Measurements from ENCODE around the gene PLA2G2F.

PLA2G2F gene, protein sequence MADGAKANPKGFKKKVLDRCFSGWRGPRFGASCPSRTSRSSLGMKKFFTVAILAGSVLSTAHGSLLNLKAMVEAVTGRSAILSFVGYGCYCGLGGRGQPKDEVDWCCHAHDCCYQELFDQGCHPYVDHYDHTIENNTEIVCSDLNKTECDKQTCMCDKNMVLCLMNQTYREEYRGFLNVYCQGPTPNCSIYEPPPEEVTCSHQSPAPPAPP

DNA sequence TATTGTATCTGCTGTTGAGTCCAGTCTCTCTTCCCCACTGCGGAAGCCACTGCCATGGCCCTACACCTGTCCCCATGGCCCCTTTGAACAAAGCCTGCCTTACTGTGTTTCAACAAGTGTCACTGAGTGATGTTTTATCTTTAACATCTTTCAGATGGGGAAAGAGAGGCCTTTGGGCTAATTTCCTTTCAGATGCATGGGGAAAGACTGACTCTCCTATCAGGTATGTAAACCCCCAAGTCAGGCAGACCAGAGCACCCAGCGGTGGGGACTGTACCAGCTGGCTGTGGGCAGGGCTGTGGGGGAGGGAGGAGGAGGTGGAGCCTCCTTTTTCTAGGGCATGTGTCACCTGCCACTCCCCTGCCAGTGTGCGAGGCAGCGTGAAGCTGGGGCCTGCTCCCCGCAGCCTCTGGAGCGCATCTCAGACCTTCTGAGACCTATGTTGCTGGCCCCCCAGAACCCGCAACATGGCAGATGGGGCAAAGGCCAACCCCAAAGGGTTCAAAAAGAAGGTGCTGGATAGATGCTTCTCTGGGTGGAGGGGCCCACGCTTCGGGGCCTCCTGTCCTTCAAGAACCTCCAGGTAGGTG, at the start of gene PLA2G2F:
Gene PLA2G2F, plus strand, starts transcription at position 363 of the 590 bp plus-strand sequence. Its CDS starts 105 bp downstream, at position 468.
- DNase-seq (ENCODE audit: low read depth): no peak

DNA sequence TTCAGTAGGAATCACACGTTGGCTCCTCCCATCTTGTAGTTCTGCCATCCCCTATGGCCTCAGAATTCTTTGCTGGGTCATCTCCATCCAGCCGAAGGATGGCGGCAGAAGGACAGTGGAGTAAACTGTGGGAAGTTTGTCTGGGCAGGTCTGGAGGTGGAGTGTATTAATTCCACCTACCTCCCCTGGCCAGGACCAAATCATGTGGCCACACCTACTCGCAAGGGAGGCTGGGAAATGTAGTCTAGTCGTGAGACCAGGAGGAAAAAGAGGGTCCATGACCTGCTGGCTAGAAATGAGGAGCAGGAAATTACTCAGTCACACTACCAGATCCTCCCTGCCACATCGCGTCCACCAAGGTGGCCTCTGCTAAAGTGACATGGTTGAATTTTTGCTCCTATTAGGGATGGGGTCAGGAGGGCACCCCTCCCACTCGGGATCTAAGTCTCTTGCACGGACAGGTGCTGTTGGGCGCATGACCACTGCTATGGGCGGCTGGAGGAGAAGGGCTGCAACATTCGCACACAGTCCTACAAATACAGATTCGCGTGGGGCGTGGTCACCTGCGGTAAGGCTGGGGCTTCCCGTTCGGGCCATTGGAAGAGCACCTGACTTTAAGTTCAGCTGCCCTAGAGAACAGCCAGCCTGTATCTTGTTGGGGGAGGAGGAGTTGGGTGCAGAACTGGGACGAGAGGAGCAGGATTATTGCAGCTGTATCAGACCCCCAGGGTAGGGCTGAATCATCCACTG, 49.6 kb upstream of the PLA2G2F start:
- DNase-seq (ENCODE audit: low read depth): no peak

DNA sequence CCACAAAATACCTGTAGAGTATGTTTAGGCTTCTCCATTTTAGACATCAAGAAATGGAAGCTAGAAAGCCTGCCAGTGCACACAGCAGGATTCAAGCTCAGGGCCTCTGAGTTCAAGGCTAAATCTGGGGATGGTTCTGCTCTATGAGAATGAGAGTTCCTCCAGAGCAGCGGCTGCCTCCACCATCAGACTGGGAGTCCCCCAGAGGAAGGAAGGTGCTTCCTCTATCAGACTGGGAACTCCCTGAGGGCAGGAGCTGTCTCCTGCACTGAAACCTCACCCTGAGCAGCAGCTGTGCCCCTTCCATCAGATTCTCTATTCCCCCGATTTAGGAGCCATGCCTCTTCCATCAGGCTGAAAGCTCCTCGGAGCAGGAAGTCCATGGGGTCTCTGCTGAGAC, 49.0 kb upstream of the PLA2G2F start:
- DNase-seq (ENCODE audit: low read depth): no peak

DNA sequence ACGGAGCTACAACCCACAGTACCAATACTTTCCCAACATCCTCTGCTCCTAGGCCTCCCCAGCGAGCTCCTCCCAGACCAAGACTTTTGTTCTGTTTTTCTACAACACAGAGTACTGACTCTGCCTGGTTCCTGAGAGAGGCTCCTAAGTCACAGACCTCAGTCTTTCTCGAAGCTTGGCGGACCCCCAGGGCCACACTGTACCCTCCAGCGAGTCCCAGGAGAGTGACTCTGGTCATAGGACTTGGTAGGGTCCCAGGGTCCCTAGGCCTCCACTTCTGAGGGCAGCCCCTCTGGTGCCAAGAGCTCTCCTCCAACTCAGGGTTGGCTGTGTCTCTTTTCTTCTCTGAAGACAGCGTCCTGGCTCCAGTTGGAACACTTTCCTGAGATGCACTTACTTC, 48.5 kb upstream of the PLA2G2F start:
- no peak for DNase-seq (ENCODE audit: low read depth)

DNA sequence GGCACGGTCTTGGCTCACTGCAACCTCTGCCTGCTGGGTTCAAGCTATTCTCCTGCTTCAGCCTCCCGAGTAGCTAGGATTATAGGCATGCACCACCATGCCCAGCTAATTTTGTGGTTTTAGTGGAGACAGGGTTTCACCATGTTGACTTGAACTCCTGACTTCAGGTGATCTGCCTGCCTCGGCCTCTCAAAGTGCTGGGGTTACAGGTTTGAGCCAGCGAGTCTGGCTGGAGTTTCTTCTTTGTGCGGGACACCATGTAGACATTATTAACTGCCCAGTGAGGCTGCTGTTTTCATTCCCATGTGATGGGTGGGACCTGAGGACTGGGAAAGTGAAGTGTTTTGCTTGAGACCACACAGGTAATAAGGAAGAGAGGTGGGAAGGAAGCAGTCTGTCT, 45.8 kb upstream of the PLA2G2F start:
- no peak for DNase-seq (ENCODE audit: low read depth)

DNA sequence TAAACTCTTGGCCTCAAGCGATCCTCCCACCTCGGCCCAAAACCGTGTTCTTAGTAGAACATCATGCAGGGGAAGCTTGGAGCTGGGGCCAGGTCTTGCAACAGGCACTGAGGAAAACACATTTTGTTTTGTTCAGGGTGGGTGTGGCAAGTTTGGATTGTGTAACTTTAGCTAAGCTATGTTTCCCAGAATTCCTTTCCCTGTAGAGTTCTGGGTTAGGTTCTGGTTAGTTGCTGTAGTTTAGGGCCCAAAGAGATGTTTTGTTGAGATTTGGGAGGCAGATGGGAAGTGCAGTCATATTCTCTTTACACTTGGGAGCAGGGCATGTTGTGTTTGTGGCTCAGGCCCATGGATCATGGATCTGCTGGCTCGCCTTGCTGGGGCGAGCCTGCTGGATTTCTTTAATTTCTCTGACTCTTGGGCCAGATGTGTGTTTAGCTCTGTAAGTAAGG, 45.2 kb upstream of the PLA2G2F start:
- no peak for DNase-seq (ENCODE audit: low read depth)

DNA sequence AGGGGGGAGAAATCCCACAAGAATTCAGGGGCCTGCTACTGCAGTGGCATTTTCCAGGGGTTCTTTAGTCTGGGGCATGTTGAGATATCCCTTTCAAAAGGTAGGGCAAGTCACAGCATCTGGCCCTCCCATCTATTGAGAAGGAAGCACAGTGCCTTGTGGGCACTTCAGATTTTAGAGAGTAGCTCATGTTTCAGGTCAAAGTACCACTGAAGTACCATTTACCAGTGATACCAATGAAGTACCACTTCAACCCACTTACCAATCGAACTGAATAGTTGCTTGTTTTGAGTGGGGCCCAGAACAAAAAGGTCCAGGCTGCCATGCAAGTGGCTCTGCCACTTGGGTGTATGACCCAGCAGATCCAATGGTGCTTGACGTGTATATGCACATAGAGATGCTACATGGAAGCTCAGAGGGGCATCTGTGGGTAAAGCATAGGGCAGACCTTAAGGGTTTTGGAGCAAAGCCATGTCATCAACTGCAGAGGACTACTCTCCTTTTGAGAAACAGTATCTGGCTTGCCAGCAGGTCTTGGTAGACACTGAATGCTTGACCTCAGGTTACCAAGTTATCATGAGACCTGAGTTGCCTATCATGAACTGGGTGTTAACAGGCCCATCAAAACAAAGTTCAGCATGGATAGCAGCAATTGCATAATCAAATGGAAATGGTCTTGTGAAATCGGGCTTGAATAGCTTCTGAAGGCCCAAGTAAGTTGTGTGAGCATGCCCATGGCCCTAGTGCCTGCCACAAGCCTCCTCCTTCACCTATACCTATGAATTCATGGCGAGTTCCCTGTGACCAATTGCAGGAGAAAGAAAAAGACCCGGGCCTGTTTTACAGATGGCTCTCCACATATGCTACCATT, 43.3 kb upstream of the PLA2G2F start:
- no peak for DNase-seq (ENCODE audit: low read depth)

DNA sequence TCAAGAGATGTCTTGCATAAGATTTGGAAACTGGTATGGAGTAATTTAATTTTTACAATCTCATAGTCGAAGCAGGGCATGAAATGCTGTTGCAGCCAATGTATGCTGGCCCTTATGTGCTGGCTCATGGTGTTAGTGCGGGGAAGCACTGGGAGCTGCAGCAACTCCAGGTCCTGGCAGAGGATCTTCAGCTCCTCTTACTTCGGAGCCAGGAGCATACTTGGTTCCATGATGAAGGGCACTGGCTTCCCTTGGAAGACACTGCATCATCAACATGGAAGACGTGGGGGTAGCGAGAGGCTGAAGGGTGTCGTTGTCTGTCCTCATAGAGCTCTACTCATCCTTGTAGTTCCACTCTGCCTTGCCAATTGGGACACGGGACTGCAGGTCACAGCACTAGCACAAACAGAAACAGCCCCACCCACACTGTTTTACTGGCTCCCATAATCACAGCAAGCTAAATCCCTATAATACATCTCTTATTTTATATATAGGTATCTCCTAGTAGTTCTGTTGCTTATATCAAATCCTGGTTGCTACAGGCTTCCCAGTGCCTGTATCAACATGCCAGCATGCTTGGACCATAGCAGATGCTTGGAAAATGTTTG, 42.2 kb upstream of the PLA2G2F start:
- DNase-seq (ENCODE audit: low read depth): no peak

DNA sequence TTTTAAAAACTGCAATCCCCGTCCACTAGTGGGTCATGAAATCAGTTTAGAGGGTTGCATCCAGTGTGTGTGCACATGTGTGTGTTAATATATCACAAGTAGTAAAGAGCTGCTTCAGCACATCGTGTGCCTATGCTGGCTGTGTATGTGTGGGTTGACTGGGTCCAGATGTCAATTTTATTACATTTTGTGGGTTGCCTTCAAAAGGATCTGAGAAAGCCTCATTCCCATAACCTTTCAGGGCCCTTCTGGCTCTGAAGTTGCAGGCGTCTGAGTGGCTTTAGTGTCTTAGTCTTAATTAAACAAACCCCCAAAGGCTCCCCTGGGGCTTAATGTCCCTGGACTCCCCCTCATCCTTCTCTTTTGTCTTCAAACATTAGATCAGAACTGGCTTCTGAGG, 39.6 kb upstream of the PLA2G2F start:
- no peak for DNase-seq (ENCODE audit: low read depth)

DNA sequence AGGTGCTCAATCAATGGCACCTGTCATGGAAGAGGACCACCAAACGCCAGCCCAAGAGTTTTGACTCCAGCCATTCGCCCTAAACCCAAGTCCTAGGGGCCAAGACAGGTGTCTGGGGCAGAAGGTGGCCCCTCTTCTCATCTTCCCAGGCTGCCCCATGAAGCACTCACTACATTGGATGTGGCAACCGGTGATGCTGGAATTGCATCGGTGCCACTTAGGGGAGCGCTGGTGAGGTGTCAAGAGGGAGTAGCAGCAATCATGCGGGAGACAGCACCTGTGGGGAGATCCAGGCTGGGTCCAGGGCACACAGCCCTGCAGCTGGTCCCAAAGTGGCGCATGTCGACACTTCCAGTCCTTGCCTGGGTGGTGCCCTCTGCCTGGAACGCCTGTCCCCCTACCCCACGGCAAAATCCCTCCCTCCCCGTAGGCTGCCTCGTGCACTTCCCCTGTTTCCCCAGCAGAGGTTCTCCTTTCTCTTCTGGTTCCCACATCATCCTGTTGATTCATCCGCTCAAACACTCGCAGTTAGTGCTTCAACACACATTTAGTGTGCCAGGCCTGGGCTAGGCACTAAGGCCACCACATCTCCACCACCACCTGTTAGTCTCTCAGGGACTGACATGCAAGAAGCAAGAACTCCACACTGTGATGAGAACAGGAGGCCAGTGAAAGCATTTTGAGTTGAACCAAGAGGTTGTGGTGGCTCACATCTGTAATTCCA, 38.3 kb upstream of the PLA2G2F start:
- peak; percentile 3 for DNase-seq (ENCODE audit: low read depth)

DNA sequence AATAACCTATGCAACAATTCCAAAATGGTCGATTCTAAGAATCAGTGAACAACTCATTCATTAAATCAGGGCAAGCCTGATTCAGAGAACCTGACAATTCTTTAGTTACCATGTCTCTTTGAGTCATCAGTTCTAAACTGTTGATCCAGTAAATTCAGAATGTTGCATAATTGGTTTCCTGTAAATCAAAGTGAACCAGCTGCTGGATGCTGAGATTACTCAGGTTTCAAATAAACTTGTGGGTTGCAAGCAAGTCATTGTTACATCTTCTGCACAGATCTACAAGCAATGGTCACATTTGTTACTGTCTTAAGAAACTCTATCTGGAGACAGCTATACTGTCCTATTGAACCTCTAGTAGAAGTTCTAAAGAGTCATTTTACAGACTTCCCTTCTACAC, 36.2 kb upstream of the PLA2G2F start:
- DNase-seq (ENCODE audit: low read depth): no peak

DNA sequence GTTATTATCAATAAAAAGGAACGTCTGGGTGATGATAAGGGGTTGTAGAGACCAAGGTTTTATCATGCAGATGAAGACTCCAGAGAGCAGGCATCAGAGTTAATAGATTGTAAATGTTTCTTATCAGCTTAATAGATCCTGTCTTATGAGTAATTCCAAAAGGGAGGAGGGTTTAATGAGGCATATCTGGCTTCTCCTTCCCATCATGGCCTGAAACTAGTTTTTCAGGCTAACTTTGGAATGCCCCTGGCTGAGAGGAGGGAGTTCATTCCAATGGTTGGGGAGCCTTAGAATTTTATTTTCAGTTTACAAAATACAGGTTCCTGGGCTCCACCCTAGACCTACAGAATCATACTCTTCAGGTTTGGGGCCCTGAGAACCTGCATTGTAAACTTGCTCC, 33.3 kb upstream of the PLA2G2F start:
- no peak for DNase-seq (ENCODE audit: low read depth)

DNA sequence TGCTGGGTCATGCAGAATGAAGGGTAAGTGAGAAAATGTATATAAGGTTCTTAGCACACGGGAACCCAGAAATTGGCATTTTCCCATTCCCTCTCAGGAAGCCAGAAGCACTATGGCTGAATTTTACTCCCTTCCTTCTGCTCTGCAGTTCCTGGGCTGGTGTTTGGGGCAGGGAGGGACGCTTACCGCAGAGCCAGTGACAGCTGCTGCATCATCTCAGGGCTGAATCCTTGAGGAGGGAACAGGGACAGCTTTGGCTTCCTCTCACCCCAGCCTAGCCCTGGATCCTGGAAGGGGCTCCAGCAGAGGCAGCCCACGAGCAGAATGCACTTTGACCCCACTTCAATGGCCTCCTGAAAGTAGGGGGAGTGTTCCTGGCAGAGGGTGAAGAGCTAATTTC, 31.8 kb upstream of the PLA2G2F start:
- DNase-seq (ENCODE audit: low read depth): no peak

DNA sequence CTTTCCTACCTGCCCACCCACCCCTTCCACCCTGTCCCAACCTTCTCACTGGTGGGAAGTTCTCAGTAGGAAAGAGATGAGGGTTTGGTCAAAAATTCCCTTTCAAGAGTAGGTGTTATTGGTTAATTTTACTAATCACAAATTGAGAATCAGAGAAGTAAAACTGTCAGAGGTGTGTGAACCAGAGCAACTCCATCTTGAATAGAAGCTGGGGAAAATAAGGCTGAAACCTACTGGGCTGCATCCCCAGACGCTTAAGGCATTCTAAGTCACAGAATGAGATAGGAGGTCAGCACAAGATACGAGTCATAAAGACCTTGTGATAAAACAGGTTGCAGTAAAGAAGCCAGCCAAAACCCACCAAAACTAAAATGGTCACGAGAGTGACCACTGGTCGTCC, 31.3 kb upstream of the PLA2G2F start:
- no peak for DNase-seq (ENCODE audit: low read depth)

DNA sequence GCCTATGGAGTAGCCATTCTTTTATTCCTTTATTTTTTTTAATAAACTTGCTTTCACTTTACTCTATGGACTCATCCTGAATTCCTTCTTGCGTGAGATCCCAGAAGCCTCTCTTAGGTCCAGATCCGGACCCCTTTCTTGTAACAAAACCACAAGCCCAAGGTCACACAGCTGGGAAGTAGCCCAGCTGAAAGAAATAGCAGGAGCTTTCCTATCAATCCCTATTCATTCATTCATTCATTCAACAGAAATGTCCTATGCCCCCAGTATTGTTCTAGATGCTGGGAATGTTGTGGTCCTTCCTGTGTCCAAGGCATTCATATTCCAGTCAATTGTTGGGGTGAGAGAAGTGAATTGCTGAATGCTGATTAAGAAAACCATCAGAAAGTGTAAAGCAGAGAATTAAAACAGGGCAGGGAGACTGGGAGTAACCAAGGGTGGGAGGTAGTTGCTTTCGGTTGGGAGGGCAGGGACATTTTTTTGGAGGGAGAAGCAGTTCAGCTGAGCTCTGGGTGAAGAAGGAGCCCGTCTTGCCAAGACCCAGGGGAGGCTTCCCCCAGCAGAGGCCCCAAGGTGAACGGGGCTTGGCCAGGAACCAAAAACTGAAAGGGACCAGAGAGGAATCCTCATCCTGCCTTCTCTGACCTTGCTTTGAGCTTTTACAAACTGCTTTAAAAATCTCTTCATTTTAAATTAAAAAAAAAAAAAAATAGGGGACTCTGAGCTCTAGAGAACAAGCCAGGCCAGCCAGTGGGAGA, 30.6 kb upstream of the PLA2G2F start:
- no peak for DNase-seq (ENCODE audit: low read depth)

DNA sequence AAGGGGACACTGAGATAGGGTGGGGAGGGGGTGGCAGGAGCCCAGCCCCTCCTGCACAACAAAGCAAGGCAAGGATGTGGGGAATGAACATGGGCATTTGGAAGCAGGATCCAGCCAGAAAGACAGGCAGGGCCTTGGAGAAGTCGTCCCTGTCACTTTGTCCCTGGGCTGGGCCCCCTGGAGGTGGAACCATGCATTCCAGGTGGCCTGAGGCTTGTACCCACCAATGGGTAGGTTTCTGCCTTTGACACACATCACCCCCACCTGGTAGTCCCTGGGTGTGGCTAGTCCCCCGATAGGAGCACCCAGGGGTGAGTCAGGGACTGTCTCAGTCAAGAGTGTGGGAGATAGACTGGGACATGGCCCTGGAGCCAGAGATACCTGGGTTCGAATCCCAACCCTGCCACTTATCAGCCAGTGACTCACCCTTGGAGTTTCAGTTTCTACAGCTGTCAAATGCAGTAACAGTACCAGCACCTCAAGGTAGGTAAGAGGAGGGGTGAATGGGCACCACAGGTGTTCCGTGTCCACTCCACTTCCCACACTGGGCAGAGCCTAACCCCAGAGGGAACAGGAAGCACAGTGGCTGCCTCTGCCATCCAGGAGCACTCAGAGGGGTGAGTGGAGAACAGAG, 29.8 kb upstream of the PLA2G2F start:
- DNase-seq (ENCODE audit: low read depth): no peak

DNA sequence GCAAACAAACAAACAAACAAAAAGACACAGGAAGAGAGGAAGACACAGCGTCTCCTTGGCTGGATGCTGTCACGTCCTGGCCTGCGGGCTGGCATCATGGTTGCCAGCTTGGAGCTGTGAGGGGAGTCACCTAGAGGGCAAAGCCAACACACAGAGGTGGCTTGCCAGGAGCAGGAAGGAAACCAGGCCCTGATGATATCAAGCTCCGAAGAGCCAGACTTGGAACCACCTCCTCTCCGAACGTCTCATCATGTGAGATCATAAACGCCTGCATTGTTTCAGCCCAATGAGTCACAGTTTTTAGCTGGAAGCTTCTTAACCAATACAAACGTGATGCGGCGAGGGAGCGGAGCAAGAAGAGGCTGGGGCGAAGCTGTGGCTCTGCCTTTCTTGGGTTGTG, 28.4 kb upstream of the PLA2G2F start:
- no peak for DNase-seq (ENCODE audit: low read depth)

DNA sequence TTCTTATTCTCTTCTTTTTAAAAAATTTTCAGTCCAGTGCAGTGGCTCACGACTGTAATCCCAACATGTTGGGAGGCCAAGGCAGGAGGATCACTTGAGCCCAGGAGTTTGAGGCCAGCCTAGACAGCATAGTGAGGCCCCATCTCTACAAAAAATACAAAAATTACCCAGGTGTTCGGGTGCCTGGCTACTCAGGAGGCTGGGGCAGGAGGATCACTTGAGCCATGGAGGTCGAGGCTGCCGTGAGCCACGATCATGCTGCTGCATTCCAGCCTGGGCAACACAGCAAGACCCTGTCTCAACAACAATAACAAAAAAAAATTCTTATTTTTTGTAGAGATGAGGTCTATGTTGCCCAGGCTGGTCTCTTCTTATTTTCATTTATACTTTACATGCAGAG, 27.7 kb upstream of the PLA2G2F start:
- no peak for DNase-seq (ENCODE audit: low read depth)

DNA sequence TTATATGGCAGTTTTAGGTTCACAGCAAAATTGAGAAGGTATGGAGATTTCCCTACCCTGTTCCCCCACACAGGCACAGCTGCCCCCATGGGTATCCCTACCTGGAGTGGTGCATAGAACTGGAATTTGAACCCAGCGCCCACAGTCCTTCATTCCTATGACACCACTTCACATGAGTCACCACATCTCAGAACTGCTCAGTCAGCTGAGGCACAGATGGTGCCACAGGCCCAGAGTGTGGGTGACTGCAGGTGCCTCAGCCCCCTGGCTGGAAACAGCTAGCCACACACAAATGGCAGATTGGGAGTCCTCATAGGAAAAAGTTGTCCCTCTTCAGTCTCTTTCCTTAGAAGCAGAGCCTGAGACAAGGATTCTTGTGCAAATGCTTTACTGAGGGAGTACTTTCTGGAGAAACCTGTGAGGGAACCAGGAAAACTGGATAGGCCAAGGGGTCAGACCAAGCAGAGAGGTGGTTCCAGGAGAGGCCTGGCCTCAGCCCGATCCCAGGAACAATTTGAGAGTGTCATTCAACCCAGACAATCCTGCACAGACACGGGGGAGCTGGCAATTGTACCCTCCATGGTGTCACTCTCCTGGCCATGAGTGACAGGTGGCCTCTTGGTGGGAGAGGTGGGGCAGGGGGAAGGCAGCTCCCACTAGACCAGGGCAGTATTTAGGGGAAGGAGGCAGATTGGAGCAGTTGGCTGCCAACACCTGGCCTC, 26.7 kb upstream of the PLA2G2F start:
- no peak for DNase-seq (ENCODE audit: low read depth)
